ENCODE data around the gene SGK2.

DNA sequence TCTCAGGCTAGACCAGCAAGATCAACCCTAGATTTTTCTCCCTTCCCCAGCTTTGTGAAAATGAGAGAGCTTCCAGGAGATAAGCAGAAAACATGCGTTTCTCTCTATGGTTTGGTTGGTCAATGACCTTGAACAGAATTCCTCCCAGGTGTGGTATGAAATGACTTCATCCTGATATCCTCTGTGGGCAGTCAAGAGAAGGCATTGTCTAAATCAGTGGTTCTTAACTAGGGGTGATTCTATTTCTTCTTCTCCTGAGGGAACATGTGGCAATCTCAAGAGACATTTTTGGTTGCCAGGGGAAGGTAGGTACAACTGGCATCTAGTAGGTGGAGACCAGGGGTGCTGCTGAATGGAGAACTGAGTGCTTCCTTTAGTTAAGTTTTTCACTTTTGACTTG is 44.3 kb downstream of the SGK2 start:
- TF ChIP-seq, protein P1, sequence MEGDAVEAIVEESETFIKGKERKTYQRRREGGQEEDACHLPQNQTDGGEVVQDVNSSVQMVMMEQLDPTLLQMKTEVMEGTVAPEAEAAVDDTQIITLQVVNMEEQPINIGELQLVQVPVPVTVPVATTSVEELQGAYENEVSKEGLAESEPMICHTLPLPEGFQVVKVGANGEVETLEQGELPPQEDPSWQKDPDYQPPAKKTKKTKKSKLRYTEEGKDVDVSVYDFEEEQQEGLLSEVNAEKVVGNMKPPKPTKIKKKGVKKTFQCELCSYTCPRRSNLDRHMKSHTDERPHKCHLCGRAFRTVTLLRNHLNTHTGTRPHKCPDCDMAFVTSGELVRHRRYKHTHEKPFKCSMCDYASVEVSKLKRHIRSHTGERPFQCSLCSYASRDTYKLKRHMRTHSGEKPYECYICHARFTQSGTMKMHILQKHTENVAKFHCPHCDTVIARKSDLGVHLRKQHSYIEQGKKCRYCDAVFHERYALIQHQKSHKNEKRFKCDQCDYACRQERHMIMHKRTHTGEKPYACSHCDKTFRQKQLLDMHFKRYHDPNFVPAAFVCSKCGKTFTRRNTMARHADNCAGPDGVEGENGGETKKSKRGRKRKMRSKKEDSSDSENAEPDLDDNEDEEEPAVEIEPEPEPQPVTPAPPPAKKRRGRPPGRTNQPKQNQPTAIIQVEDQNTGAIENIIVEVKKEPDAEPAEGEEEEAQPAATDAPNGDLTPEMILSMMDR (IDR thresholded peaks at IDR 0.05 in 4 of 5, conservative IDR thresholded peaks at IDR 0.05 in 1 of 5): no peak
- TF ChIP-seq POLR2A (IDR thresholded peaks at IDR 0.05): no peak
